WI38 (cell line): Measurements from ENCODE around the gene COL4A2.
"Not testable (repeated sequence)": the region's sequence is repeated elsewhere in the genome, so short reads cannot be mapped to it uniquely, and the experiment has no call there.

Source experiments
- H3K4me3 ChIP-seq: 2 replicates; pipeline ENCODE4 v1.5.1; 2011; ENCODE audit warnings: low read depth, mild to moderate bottlenecking, control low read depth, low read length
- TF ChIP-seq, protein P1 (sequence below): IDR thresholded peaks from 2 replicates; pipeline ENCODE4 v1.5.1; 2012; ENCODE audit warnings: low read depth, mild to moderate bottlenecking, control low read depth, low read length

COL4A2 gene

DNA sequence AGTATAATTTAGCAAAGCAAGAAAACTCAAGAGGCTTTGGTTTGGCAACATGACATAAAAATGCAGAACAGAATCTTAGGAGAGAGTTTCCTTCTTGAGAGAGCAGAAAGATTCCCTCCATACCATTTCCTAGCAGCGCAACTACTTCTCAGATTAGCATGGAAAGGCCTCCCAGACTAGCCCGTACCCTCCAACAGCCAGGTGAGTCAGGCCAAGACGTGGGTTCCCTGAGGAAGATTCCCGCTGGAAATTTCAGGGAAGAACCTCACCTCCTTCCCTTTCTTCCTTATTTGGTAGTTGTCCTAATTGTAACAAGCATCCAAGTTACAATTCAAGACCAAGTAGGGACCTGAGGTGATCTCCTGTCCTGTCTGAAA lies 12.3 kb downstream of the COL4A2 start:
- TF ChIP-seq, protein P1, sequence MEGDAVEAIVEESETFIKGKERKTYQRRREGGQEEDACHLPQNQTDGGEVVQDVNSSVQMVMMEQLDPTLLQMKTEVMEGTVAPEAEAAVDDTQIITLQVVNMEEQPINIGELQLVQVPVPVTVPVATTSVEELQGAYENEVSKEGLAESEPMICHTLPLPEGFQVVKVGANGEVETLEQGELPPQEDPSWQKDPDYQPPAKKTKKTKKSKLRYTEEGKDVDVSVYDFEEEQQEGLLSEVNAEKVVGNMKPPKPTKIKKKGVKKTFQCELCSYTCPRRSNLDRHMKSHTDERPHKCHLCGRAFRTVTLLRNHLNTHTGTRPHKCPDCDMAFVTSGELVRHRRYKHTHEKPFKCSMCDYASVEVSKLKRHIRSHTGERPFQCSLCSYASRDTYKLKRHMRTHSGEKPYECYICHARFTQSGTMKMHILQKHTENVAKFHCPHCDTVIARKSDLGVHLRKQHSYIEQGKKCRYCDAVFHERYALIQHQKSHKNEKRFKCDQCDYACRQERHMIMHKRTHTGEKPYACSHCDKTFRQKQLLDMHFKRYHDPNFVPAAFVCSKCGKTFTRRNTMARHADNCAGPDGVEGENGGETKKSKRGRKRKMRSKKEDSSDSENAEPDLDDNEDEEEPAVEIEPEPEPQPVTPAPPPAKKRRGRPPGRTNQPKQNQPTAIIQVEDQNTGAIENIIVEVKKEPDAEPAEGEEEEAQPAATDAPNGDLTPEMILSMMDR: no peak
- H3K4me3 ChIP-seq: no peak overlapping the region

DNA sequence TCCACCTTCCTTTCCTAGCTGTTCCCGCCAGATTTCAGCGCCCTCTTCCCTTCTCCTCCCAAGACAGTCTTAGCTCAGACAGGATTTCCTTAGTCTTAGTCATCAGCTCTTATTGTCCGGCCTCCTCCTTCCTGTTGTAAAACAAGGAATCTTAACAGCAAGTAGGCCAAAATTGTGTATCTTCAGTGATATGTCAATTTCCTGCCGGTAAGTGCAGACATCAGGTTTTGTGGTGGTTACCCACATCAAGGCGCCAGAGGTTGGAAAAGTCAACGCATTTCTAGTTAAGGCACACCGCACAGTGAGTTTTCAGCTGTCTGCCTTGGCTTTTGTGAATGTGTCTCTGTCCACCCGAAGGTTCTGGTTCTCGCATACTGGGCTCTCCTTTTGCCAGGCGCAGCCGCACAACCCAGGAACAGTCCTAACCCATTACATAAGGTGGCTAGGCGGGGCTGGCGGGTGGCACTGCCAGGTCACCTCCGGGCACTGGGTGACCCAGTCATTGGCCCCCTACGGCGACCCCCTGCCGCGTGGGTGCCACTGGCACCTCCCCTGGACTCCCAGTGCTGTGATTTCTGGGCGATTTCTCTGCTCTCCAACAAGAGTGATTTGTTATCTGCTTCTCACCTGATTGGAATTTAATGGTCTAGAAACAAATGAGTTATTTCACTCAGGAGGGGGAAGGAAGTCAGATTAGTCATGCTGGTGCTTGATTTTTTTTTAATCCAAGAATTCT lies 12.9 kb downstream of the COL4A2 start:
- TF ChIP-seq, protein P1: no peak
- 0 out of 2 replicates have a peak overlapping the region, but pooled peaks have one; percentile 4 for H3K4me3 ChIP-seq

DNA sequence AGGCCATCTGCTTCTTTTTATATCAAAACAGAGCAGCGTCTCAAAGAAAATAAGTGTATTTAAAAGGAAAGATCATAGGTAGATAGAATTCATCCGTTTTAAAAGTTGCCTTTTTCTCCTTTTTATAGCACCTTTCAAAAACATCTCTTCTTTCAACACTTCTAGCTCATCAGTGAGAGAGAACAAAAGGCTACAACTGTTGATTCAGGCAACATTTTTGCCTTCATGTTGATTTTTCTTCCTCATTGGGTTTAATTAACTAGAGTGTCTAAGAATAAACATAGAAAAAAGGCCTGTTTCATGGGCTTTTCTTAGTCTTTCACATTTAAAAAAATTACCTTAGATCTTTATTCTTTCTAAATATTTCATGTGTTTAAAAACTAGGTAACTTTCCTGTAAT lies 13.6 kb downstream of the COL4A2 start:
- TF ChIP-seq, protein P1: no peak
- no peak overlapping the region for H3K4me3 ChIP-seq

DNA sequence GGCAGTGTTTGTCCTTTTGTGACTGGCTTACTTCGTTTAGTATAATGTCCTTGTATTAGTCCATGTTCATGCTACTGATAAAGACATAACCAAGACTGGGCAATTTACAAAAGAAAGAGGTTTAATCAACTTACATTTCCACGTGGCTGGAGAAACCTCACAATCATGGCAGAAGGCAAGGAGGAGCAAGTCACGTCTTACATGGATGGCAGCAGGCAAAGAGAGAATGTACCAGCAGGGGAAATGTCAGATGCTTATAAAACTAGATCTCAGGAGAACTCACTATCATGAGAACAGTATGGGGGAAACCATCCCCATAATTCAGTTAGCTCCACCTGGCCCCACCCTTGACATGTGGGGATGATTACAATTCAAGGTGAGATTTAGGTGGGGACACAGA lies 14.5 kb downstream of the COL4A2 start:
- not testable (repeated sequence) for H3K4me3 ChIP-seq

DNA sequence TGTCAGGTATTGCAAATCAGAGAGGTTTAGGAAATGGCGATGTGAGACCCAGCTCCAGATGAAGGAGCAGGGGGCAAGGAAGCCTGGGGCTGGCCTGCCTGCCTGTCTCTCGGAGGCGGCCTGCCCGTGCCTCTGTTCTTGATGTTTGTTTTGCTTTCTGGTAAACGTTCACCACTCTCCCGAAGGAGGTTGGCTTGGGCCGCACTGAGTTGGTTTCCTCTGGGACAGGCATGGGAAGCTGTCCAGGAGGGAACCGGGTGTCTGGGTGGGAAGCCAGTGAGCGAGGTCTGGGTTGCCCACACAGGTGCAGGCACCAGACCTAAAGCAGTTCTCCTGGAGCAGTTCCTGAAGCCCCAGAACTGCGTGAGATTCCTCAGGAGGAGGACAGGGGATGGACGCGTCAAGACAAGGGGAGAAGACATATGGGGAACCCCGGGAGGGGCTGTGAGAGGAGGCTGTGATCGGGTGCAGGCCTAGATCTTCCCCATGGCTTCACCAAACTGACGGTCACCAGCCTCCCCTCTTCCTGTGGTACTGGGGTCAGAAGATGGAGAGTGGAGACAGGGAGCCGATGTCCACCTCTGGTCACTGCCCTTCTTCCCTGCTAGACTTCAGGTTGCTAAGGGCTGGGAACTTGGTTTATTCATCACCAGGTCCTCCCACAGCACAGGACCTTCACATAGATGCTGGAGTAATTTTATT lies 15.2 kb downstream of the COL4A2 start:
- H3K4me3 ChIP-seq: no peak overlapping the region
- TF ChIP-seq, protein P1: no peak

DNA sequence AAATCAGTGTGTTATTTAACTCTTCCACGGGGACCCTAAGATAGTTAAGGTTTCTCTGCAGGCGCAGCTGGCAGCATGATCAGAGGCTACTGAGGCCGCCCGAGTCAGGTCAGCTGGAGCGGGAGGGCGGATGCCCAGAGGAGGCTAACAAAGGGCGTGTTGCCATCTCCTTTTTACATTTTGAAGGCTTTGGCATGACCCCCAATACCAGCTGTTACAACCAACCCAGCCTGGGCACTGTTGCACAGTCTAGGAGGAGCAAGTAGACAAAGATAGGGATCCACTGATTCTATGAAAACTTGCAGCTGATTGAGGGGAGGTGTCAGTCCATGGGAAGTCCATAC lies 15.7 kb downstream of the COL4A2 start:
- TF ChIP-seq, protein P1: no peak
- no peak overlapping the region for H3K4me3 ChIP-seq

DNA sequence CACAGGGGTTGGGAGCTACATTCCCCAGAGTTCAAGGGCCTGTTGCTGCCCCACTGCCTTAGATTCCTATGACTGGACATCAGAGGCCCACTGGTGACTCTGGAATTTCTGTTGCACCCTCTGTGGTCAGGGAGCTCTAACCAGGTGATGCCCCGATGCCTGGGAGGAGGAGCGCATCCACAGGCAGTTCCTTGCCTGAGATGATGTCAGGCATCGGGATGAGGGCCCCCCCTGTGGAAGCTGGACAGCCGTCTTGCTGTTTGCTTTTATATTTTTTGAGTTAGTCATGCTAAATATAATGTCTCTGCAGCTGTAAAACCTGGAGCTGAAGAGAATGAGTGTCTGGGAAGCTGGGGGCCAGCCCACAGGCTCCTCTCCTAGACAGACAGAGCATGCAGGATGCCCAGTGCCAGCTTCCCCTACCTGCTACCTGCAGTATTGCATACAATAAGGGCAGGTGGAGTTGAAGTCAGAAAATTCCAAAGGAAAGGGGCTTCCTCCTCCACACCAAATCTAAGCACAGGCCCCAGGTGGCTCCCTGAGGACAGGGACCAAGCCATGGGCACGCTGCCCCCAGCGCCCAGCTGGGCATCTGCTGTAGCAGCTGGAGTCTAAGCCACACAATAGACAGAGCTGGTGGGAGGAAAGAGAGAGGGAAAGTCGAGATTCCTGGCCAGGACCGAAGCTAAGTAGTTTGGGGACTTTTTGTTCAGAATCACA lies 16.2 kb downstream of the COL4A2 start:
- TF ChIP-seq, protein P1: no peak

More for the DNA sequence above, 16.2 kb downstream of the COL4A2 start:
- H3K4me3 ChIP-seq: no peak overlapping the region
